Effector memory CD4-positive, alpha-beta T cell (primary cell): ENCODE measurements around the gene AGBL1.

Experiments used
- DNase-seq, 3 donors: peaks; one replicate each; pipeline ENCODE4 v3.0.0-alpha.2; 2020
- H3K27ac ChIP-seq: 2 replicates; pipeline ENCODE4 v1.7.0; 2013; ENCODE audit warnings: mild to moderate bottlenecking, low read length, moderate library complexity; ENCODE audit not compliant: insufficient read depth, poor library complexity, severe bottlenecking
- H3K27me3 ChIP-seq: replicated peaks from 2 replicates; pipeline ENCODE4 v1.7.0; 2013; ENCODE audit warnings: mild to moderate bottlenecking, low read length; ENCODE audit not compliant: insufficient read depth, control insufficient read depth, poor library complexity, severe bottlenecking
- H3K36me3 ChIP-seq: 2 replicates; pipeline ENCODE4 v1.7.0; 2013; ENCODE audit warnings: mild to moderate bottlenecking, low read length, moderate library complexity; ENCODE audit not compliant: control insufficient read depth, insufficient read depth
- H3K4me1 ChIP-seq: 2 replicates; pipeline ENCODE4 v1.7.0; 2013; ENCODE audit warnings: low read length, mild to moderate bottlenecking; ENCODE audit not compliant: control insufficient read depth, insufficient read depth, poor library complexity, severe bottlenecking
- H3K4me3 ChIP-seq: 2 replicates; pipeline ENCODE4 v1.7.0; 2013; ENCODE audit warnings: low read length, low read depth, mild to moderate bottlenecking; ENCODE audit not compliant: insufficient read depth, poor library complexity, severe bottlenecking
- H3K9me3 ChIP-seq: 2 replicates; pipeline ENCODE4 v1.7.0; 2013; ENCODE audit warnings: mild to moderate bottlenecking, low read length, moderate library complexity; ENCODE audit not compliant: control insufficient read depth

Gene AGBL1

GRCh38 chr15:86929461-86929860, 849.8 kb downstream of the AGBL1 start:
- Histone ChIP-seq H3K27ac (no peak overlapping the region), H3K4me1 (no peaks in the 10 kb centered on the region), H3K27me3 (no peaks in the 10 kb centered on the region), H3K4me3 (no peak overlapping the region), H3K36me3 (no peaks in the 10 kb centered on the region), H3K9me3 (no peaks in the 10 kb centered on the region)
- no peak for DNase-seq

GRCh38 chr15:86932456-86932855, 852.8 kb downstream of the AGBL1 start:
- H3K4me3 ChIP-seq, result no peak overlapping the region
- H3K27me3 ChIP-seq, result no peaks in the 10 kb centered on the region
- no peak for DNase-seq
- H3K36me3 ChIP-seq, result no peaks in the 10 kb centered on the region
- H3K4me1 ChIP-seq, result no peaks in the 10 kb centered on the region
- no peak overlapping the region for H3K27ac ChIP-seq
- H3K9me3 ChIP-seq, result no peaks in the 10 kb centered on the region

GRCh38 chr15:86935841-86936240, 856.2 kb downstream of the AGBL1 start:
- no peak overlapping the region for H3K27ac ChIP-seq
- H3K27me3 ChIP-seq, result no peaks in the 10 kb centered on the region
- no peaks in the 10 kb centered on the region for H3K4me1 ChIP-seq
- H3K4me3 ChIP-seq, result no peak overlapping the region
- H3K36me3 ChIP-seq, result no peaks in the 10 kb centered on the region
- DNase-seq, result no peak
- no peaks in the 10 kb centered on the region for H3K9me3 ChIP-seq

GRCh38 chr15:86942285-86942684, 862.6 kb downstream of the AGBL1 start:
- no peaks in the 10 kb centered on the region for H3K36me3 ChIP-seq
- H3K4me3 ChIP-seq, result no peak overlapping the region
- H3K27me3 ChIP-seq, result no peaks in the 10 kb centered on the region
- H3K4me1 ChIP-seq, result no peaks in the 10 kb centered on the region
- no peaks in the 10 kb centered on the region for H3K9me3 ChIP-seq
- H3K27ac ChIP-seq, result no peak overlapping the region
- no peak for DNase-seq

GRCh38 chr15:86948719-86949118, 869.0 kb downstream of the AGBL1 start:
- H3K27ac ChIP-seq, result no peak overlapping the region
- H3K4me1 ChIP-seq, result no peaks in the 10 kb centered on the region
- no peaks in the 10 kb centered on the region for H3K9me3 ChIP-seq
- no peak overlapping the region for H3K4me3 ChIP-seq
- no peak for DNase-seq
- no peaks in the 10 kb centered on the region for H3K36me3 ChIP-seq
- no peaks in the 10 kb centered on the region for H3K27me3 ChIP-seq

GRCh38 chr15:86959254-86959653, 879.6 kb downstream of the AGBL1 start:
- H3K4me3 ChIP-seq, result no peak overlapping the region
- no peaks in the 10 kb centered on the region for H3K36me3 ChIP-seq
- DNase-seq, result no peak
- H3K9me3 ChIP-seq, result no peaks in the 10 kb centered on the region
- H3K27me3 ChIP-seq, result no peaks in the 10 kb centered on the region
- no peaks in the 10 kb centered on the region for H3K4me1 ChIP-seq
- H3K27ac ChIP-seq, result no peak overlapping the region

GRCh38 chr15:86961669-86962068, 882.0 kb downstream of the AGBL1 start:
- Histone ChIP-seq H3K27me3 (no peaks in the 10 kb centered on the region), H3K36me3 (no peaks in the 10 kb centered on the region), H3K4me3 (no peak overlapping the region), H3K27ac (no peak overlapping the region), H3K9me3 (no peaks in the 10 kb centered on the region), H3K4me1 (no peaks in the 10 kb centered on the region)
- no peak for DNase-seq

- Histone ChIP-seq H3K4me1 (no peaks in the 10 kb centered on the region), H3K9me3 (no peaks in the 10 kb centered on the region), H3K27me3 (no peaks in the 10 kb centered on the region), H3K4me3 (no peak overlapping the region), H3K27ac (no peak overlapping the region), H3K36me3 (no peaks in the 10 kb centered on the region)
- DNase-seq, result no peak
These were observed 884.6 kb downstream of the AGBL1 start for GRCh38 chr15:86964271-86964670.

- H3K4me3 ChIP-seq, result no peak overlapping the region
- H3K36me3 ChIP-seq, result no peaks in the 10 kb centered on the region
- DNase-seq, result no peak
- H3K27me3 ChIP-seq, result no peaks in the 10 kb centered on the region
- no peak overlapping the region for H3K27ac ChIP-seq
- no peaks in the 10 kb centered on the region for H3K4me1 ChIP-seq
- H3K9me3 ChIP-seq, result no peaks in the 10 kb centered on the region
These were observed 888.6 kb downstream of the AGBL1 start for GRCh38 chr15:86968244-86968643.

- no peaks in the 10 kb centered on the region for H3K4me1 ChIP-seq
- no peaks in the 10 kb centered on the region for H3K27me3 ChIP-seq
- no peak overlapping the region for H3K27ac ChIP-seq
- DNase-seq, result no peak
- no peaks in the 10 kb centered on the region for H3K9me3 ChIP-seq
- no peak overlapping the region for H3K4me3 ChIP-seq
- no peaks in the 10 kb centered on the region for H3K36me3 ChIP-seq
These were observed 889.7 kb downstream of the AGBL1 start for GRCh38 chr15:86969364-86969763.
